Memory B cell (primary cell): ENCODE measurements around the gene SPTB.
A peak's percentile ranks its signal among the peaks of the same experiment; 100 is the strongest.

Source experiments
- ATAC-seq: fragments of 150-1000 bp; cut with Tn5 transposase; 2 replicates; pipeline ENCODE4 v1.10.0; 2021; ENCODE audit warnings: low read depth, mild to moderate bottlenecking, moderate library complexity
- DNase-seq, 2 donors: peaks; one replicate each; pipeline ENCODE4 v3.0.0; 2022; ENCODE audit warnings: low spot score in 2 of 2
- H3K27ac Mint-ChIP-seq: one replicate; pipeline ENCODE4 v1.8.0; 2022; ENCODE audit warnings: mild to moderate bottlenecking, moderate library complexity, mixed read lengths
- H3K27me3 Mint-ChIP-seq: one replicate; pipeline ENCODE4 v1.8.0; 2022; ENCODE audit warnings: mixed read lengths
- H3K36me3 Mint-ChIP-seq: one replicate; pipeline ENCODE4 v1.8.0; 2022; ENCODE audit warnings: mild to moderate bottlenecking, mixed read lengths
- H3K4me1 Mint-ChIP-seq: one replicate; pipeline ENCODE4 v1.8.0; 2022; ENCODE audit warnings: mixed read lengths
- H3K4me3 Mint-ChIP-seq: one replicate; pipeline ENCODE4 v1.8.0; 2022; ENCODE audit warnings: mild to moderate bottlenecking, moderate library complexity, mixed read lengths
- H3K9me3 Mint-ChIP-seq: one replicate; pipeline ENCODE4 v1.8.0; 2022; ENCODE audit warnings: mixed read lengths

SPTB gene

DNA sequence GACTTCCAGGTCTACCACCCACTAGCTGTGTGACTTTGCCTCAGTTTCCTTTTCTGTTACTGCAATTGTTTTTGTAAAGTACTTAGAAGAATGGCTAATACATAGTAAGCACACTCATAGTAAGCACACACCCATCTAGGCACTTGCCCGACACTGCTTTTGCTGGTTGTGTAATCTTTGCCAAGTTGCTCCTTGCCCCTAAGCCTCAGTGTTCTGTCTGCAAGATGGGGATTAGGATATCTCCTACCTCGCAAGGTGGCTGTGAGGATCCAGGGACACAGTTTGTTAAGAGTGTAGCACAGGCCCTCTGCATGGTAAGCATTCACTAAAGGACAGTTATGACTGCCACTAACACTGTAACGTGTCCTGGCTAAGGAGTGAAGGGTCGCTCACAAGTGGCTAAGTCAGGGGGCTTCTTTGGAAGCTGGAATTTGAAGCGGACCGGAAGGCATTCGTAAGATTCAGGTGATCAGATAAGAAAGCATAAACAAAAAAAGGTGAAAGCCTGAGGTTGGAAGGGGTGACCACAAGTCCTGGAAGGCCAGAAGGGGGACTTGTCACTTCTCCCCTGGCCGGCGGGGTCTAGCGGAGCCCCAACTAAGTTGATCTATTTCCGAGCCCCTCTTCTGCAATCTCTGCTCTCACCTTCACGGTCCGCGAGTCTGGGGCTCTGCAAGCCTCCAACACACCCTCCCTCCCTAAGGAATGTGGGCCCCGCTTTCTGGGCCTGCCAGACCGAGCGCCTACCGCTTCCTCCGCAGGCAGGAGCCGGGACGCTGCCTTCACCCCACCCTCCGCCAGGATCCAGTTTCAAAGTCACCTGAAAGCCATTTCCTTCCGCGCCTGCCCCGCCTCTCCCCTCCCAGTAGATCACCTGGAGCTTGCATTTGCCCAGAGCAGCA lies 177.0 kb downstream of the SPTB start:
- Mint-ChIP-seq H3K4me3 (peak overlapping the region; percentile 25), H3K9me3 (no peaks in the 10 kb centered on the region), H3K27ac (no peak overlapping the region), H3K4me1 (peaks cover 18% of the 10 kb centered on the region), H3K27me3 (peaks cover 17% of the 10 kb centered on the region), H3K36me3 (no peaks in the 10 kb centered on the region)
- DNase-seq: no peak
- no peak for ATAC-seq

DNA sequence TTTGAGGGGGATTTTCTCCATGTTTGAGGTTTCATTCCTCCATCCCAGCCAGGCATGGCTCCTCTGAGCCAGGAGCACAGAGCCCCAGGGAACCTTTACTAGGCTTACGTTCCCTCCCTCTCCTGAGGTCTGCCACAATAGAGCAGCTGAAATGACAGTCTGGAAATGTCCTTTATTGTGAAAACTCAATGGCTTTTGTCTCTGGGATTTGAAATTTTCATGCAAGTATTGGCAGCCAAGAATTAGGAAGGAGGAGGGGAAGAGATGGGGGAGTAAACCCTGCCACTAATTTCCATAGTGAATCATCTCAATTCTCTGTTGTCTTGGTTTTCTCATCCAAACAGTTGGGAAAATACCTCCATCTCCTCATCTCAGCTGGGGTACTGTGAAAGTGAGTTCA lies 178.0 kb downstream of the SPTB start:
- H3K27ac Mint-ChIP-seq: no peak overlapping the region
- peaks cover 18% of the 10 kb centered on the region for H3K4me1 Mint-ChIP-seq
- H3K36me3 Mint-ChIP-seq: no peaks in the 10 kb centered on the region
- DNase-seq: no peak
- H3K9me3 Mint-ChIP-seq: no peaks in the 10 kb centered on the region
- ATAC-seq: no peak
- H3K4me3 Mint-ChIP-seq: no peak overlapping the region
- peaks cover 16% of the 10 kb centered on the region for H3K27me3 Mint-ChIP-seq

DNA sequence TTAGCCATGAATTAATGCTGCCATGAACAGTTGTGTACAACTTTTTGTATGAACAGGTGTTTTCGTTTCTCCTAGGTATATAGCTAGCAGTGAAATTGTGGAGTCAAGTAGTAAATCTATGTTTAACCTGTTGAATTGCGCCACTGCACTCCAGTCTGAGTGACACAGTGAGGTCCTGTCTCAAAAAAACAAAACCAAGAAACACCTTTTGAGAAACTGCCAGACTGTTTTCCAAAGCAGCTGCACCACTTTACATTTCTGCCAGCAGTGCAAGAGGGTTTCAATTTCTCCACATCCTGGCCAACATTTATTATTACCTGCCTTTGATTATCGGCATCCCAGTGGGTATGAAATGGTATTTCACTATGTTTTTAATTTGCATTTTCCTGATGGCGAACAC lies 178.8 kb downstream of the SPTB start:
- no peaks in the 10 kb centered on the region for H3K36me3 Mint-ChIP-seq
- ATAC-seq (no peak), DNase-seq (no peak)
- H3K4me1 Mint-ChIP-seq: peaks cover 17% of the 10 kb centered on the region
- no peak overlapping the region for H3K4me3 Mint-ChIP-seq
- peaks cover 15% of the 10 kb centered on the region for H3K27me3 Mint-ChIP-seq
- H3K9me3 Mint-ChIP-seq: no peaks in the 10 kb centered on the region
- H3K27ac Mint-ChIP-seq: no peak overlapping the region

DNA sequence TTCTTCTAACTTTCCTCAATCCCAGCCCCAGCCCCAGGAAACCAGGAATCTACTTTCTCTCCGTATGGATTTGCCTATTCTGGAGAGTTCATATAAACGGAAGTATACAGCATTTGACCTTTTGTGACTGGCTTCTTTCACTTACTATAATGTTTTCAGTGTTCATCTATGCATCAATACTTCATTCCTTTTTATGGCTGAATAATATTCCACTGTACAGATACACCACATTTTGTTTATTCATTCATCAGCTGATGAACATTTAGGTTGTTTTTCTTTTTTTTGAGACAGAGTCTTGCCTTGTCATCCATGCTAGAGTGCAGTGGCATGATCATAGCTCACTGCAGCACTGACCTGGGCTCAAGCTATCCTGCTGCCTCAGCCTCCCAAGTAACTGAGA lies 179.4 kb downstream of the SPTB start:
- Mint-ChIP-seq H3K4me1 (peaks cover 13% of the 10 kb centered on the region), H3K36me3 (no peaks in the 10 kb centered on the region), H3K4me3 (no peak overlapping the region), H3K9me3 (no peaks in the 10 kb centered on the region), H3K27me3 (peaks cover 12% of the 10 kb centered on the region), H3K27ac (no peak overlapping the region)
- ATAC-seq (no peak), DNase-seq (no peak)

DNA sequence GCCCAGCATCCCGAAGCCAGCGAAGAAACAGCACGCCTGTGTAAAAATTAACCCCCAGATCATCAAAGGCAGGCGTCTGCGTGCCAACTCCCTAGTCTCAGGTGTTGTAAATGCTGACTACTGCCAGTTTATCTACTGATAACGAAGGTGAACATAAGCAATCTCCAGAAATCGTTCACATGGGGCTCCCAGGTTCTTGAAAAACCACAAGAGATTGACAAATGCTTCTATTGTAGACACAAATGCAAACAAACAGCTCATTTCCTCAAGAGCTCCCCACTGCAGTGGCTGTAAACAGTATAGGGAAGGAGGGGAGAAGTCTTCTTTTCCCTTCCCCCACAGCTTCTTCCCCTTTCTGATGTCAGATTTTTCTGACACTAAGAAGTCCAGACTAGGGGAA lies 180.8 kb downstream of the SPTB start:
- Mint-ChIP-seq H3K27me3 (peaks cover 12% of the 10 kb centered on the region), H3K27ac (no peak overlapping the region), H3K4me3 (no peak overlapping the region)

DNA sequence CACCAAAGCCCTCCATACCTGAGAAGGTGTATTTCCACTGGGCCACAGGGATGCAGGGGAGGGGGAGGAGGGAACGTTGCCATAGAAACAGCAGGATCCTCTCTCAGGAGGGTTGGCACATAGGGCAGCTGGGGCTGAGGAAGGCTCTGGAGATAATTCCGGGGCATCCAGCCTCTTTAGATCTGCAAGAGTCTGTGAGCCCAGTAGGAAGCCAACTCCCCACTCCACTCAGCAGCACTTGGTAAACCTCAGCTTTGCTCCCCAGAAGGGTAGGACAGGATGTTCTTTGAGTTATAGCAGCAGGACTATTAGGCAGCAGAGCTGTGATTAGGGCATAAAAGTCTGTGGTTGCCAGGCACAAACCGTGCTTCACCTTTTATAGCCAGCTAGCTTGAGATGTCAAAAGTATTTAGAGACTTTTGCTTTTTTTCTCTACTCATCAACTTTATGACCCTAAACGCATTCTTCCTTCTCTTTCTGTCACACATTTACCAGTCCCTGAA lies 183.3 kb downstream of the SPTB start:
- no peak for ATAC-seq
- no peak overlapping the region for H3K27ac Mint-ChIP-seq
- no peak overlapping the region for H3K4me3 Mint-ChIP-seq
- H3K36me3 Mint-ChIP-seq: no peaks in the 10 kb centered on the region
- peaks cover 3% of the 10 kb centered on the region for H3K4me1 Mint-ChIP-seq
- H3K27me3 Mint-ChIP-seq: peaks cover 1% of the 10 kb centered on the region
- no peaks in the 10 kb centered on the region for H3K9me3 Mint-ChIP-seq
- DNase-seq: no peak

More for the DNA sequence above, 180.8 kb downstream of the SPTB start:
- peaks cover 13% of the 10 kb centered on the region for H3K4me1 Mint-ChIP-seq
- ATAC-seq (peak; percentile 80), DNase-seq (peak in 1 of 2 donors; percentile 18)
- H3K9me3 Mint-ChIP-seq: no peaks in the 10 kb centered on the region
- H3K36me3 Mint-ChIP-seq: no peaks in the 10 kb centered on the region
